Smooth muscle cell (in vitro differentiated cells): ENCODE results near the gene PDPR. TPM values are rescaled to one million over a fixed set of nuclear protein-coding genes. Genes with fewer than 3 reads are reported as not detected.
"Not testable (repeated sequence)": the region's sequence is repeated elsewhere in the genome, so short reads cannot be mapped to it uniquely, and the experiment has no call there.

Source experiments
- DNase-seq: peaks from one replicate; lab custom pipeline; 2025; ENCODE audit not compliant: unreplicated experiment; lab: John Stamatoyannopoulos, UW
- H2AFZ ChIP-seq: fragments of 200-600 bp; sonication (generic); 2 replicates; pipeline ENCODE4 v1.6.0; 2016; ENCODE audit warnings: antibody characterized with exemption, low read depth, mild to moderate bottlenecking
- H3F3A ChIP-seq: fragments of 200-600 bp; sonication (generic); 2 replicates; pipeline ENCODE4 v1.6.0; 2017; ENCODE audit warnings: antibody characterized with exemption, low read depth
- H3K27ac ChIP-seq: fragments of 200-600 bp; sonication (generic); 2 replicates; pipeline ENCODE4 v1.5.1; 2016; ENCODE audit warnings: low read depth, mild to moderate bottlenecking
- H3K27me3 ChIP-seq: fragments of 200-600 bp; sonication (generic); 2 replicates; pipeline ENCODE4 v1.6.1; 2016; ENCODE audit warnings: low read depth, mild to moderate bottlenecking
- H3K36me3 ChIP-seq: fragments of 200-600 bp; sonication (generic); 2 replicates; pipeline ENCODE4 v1.5.1; 2016; ENCODE audit warnings: low read depth
- H3K4me1 ChIP-seq: fragments of 200-600 bp; sonication (generic); 2 replicates; pipeline ENCODE4 v1.5.1; 2016; ENCODE audit warnings: low read depth
- H3K4me2 ChIP-seq: fragments of 200-600 bp; sonication (generic); 2 replicates; pipeline ENCODE4 v1.6.0; 2016; ENCODE audit warnings: mild to moderate bottlenecking
- H3K4me3 ChIP-seq: fragments of 200-600 bp; sonication (generic); 2 replicates; pipeline ENCODE4 v1.5.1; 2016; ENCODE audit warnings: mild to moderate bottlenecking
- H3K79me2 ChIP-seq: fragments of 200-600 bp; sonication (generic); 2 replicates; pipeline ENCODE4 v1.6.0; 2016; ENCODE audit warnings: low read depth, mild to moderate bottlenecking
- H3K9ac ChIP-seq: fragments of 200-600 bp; sonication (generic); 2 replicates; pipeline ENCODE4 v1.6.0; 2016; ENCODE audit warnings: low read depth
- H3K9me3 ChIP-seq: fragments of 200-600 bp; sonication (generic); replicated peaks from 2 replicates; pipeline ENCODE4 v1.5.1; 2016; ENCODE audit warnings: low read depth
- H4K20me1 ChIP-seq: fragments of 200-600 bp; sonication (generic); 2 replicates; pipeline ENCODE4 v1.6.0; 2016; ENCODE audit warnings: low read depth
- WGBS: methylation state at CpG from one replicate; pipeline ENCODE4 v1.1.7; 2016; ENCODE audit warnings: low lambda C conversion rate; 5-methylcytosine and 5-hydroxymethylcytosine counted together
- polyA plus RNA-seq: library from polyadenylated mRNA; unstranded; fragments of >200 nt; fragmentation: Nextera tagmentation; extraction: Ambion mirVana; gene quantifications from 2 replicates; pipeline ENCODE4 v1.2.1, GENCODE V29; 2016
- total RNA-seq: library from RNA; depleted of rRNA; stranded (reverse); fragments of >200 nt; gene quantifications from 2 replicates; pipeline ENCODE4 v1.2.3, GENCODE V29; 2014

The PDPR gene
- total and polyA plus RNA-seq, 2 experiments from 2014 or later: 5.7 to 11.2 TPM

- not testable (repeated sequence) for H3K27me3 ChIP-seq, H3K4me1 ChIP-seq, H3F3A ChIP-seq, H3K36me3 ChIP-seq, H4K20me1 ChIP-seq, DNase-seq, H3K79me2 ChIP-seq, H3K9ac ChIP-seq, H3K9me3 ChIP-seq, H3K27ac ChIP-seq, H3K4me3 ChIP-seq, H2AFZ ChIP-seq, H3K4me2 ChIP-seq
- 69% methylated on average over 2 of the region's 2 CpGs for WGBS
Measured at GRCh38 chr16:70088160-70088559, 26.0 kb upstream of the PDPR start.

- 83% methylated on average over 1 of the region's 4 CpGs for WGBS
- H3K4me1 ChIP-seq, H3K9ac ChIP-seq, H3K79me2 ChIP-seq, H3F3A ChIP-seq, H4K20me1 ChIP-seq, H3K4me3 ChIP-seq, H3K27ac ChIP-seq, H3K4me2 ChIP-seq, H3K36me3 ChIP-seq, H2AFZ ChIP-seq, H3K9me3 ChIP-seq, DNase-seq, H3K27me3 ChIP-seq: not testable (repeated sequence)
Measured at GRCh38 chr16:70088877-70089276, 25.3 kb upstream of the PDPR start.

- H3K79me2 ChIP-seq, H3K4me2 ChIP-seq, H3K27me3 ChIP-seq, H3K9me3 ChIP-seq, H3K4me3 ChIP-seq, H3K4me1 ChIP-seq, H2AFZ ChIP-seq, H3K36me3 ChIP-seq, H3F3A ChIP-seq, H4K20me1 ChIP-seq, H3K9ac ChIP-seq, H3K27ac ChIP-seq, DNase-seq: not testable (repeated sequence)
- 86% methylated on average over 6 of the region's 6 CpGs for WGBS
Measured at GRCh38 chr16:70089289-70089688, 24.8 kb upstream of the PDPR start.

- H3K9me3 ChIP-seq, H3K36me3 ChIP-seq, H3K27me3 ChIP-seq, H3K4me1 ChIP-seq, DNase-seq, H3F3A ChIP-seq, H3K27ac ChIP-seq, H3K79me2 ChIP-seq, H2AFZ ChIP-seq, H3K4me2 ChIP-seq, H3K4me3 ChIP-seq, H4K20me1 ChIP-seq, H3K9ac ChIP-seq: not testable (repeated sequence)
- 91% methylated on average over 4 of the region's 4 CpGs for WGBS
Measured at GRCh38 chr16:70091104-70091503, 23.0 kb upstream of the PDPR start.

GRCh38 chr16:70094096-70094495, 20.0 kb upstream of the PDPR start:
- not testable (repeated sequence) for H3K9ac ChIP-seq, H3K36me3 ChIP-seq, H3K27me3 ChIP-seq, H3K9me3 ChIP-seq, H3K27ac ChIP-seq, H3K4me2 ChIP-seq, H3F3A ChIP-seq, H4K20me1 ChIP-seq, H2AFZ ChIP-seq, DNase-seq, H3K4me3 ChIP-seq, H3K4me1 ChIP-seq, H3K79me2 ChIP-seq
- 97% methylated on average over 1 of the region's 1 CpG for WGBS

GRCh38 chr16:70109583-70110279, 4.4 kb upstream of the PDPR start:
- not testable (repeated sequence) for H3K27me3 ChIP-seq, H3K9me3 ChIP-seq, H3K9ac ChIP-seq, H3K4me1 ChIP-seq, H3K27ac ChIP-seq, H3K4me2 ChIP-seq, H3F3A ChIP-seq, H3K36me3 ChIP-seq, H3K4me3 ChIP-seq, H2AFZ ChIP-seq, H4K20me1 ChIP-seq, H3K79me2 ChIP-seq, DNase-seq
- 85% methylated on average over 15 of the region's 15 CpGs for WGBS

- H3K9ac ChIP-seq, H3K4me3 ChIP-seq, H2AFZ ChIP-seq, H3F3A ChIP-seq, H3K36me3 ChIP-seq, H3K27me3 ChIP-seq, H3K79me2 ChIP-seq, H3K27ac ChIP-seq, H3K4me1 ChIP-seq, DNase-seq, H3K4me2 ChIP-seq, H4K20me1 ChIP-seq, H3K9me3 ChIP-seq: not testable (repeated sequence)
- WGBS: 96% methylated on average over 6 of the region's 6 CpGs
Measured at GRCh38 chr16:70112162-70112561, 2.0 kb upstream of the PDPR start.

GRCh38 chr16:70113599-70113981, 542 bp upstream of the PDPR start:
- Histone ChIP-seq H3K4me3 (peak overlapping the region; percentile 73), H3K27ac (peak overlapping the region; percentile 57), H3K4me2 (peak overlapping the region; percentile 92), H3K9ac (peak overlapping the region; percentile 83), H2AFZ (peak overlapping the region; percentile 84)
- not testable (repeated sequence) for DNase-seq, H3K79me2 ChIP-seq, H3K9me3 ChIP-seq, H3K36me3 ChIP-seq, H4K20me1 ChIP-seq, H3K4me1 ChIP-seq, H3K27me3 ChIP-seq, H3F3A ChIP-seq
- WGBS: 0% methylated on average over 1 of the region's 15 CpGs

- H3K9me3 ChIP-seq, H3K4me1 ChIP-seq, H4K20me1 ChIP-seq, H3K4me3 ChIP-seq, H3K36me3 ChIP-seq, H3K27ac ChIP-seq, DNase-seq, H3K27me3 ChIP-seq, H2AFZ ChIP-seq, H3K9ac ChIP-seq, H3K4me2 ChIP-seq, H3K79me2 ChIP-seq, H3F3A ChIP-seq: not testable (repeated sequence)
- WGBS: 94% methylated on average over 6 of the region's 6 CpGs
Measured at GRCh38 chr16:70118354-70118753, 4.2 kb downstream of the PDPR start.
